ENCODE data around the gene STPG1. TPM values are rescaled to one million over a fixed set of nuclear protein-coding genes. Genes with fewer than 3 reads are reported as not detected.
A peak's percentile ranks its signal among the peaks of the same experiment; 100 is the strongest.

Gene STPG1
- total and polyA plus RNA-seq, 7 donors, result 0.89 to 4.2 (median 1.4) TPM

GRCh38 chr1:24369199-24369598 is 44.4 kb downstream of the STPG1 start:
- Histone ChIP-seq H3K4me3 (no peak overlapping the region), H3K36me3 (ENCODE audit: insufficient read depth in 1 of 2, low read depth in 1 of 2) (no peaks in the 10 kb centered on the region), H3K27me3 (ENCODE audit: insufficient read depth in 3 of 3, low read length in 2 of 3) (no peaks in the 10 kb centered on the region), H3K9me3 (no peaks in the 10 kb centered on the region), H3K4me1 (no peaks in the 10 kb centered on the region), H3K27ac (peak overlapping the region; percentile 56)
- no peak for TF ChIP-seq CTCF (IDR thresholded peaks at IDR 0.05)
- ATAC-seq, result peak; percentile 82 to 89 (median 84)
- DNase-seq, result peak; percentile 73 to 84
- 52 to 90% (median 73%) methylated on average over 4 of the region's 4 CpGs for WGBS, 3 donors
- intact Hi-C loops (cut with DNase I), result no loop called here

DNA sequence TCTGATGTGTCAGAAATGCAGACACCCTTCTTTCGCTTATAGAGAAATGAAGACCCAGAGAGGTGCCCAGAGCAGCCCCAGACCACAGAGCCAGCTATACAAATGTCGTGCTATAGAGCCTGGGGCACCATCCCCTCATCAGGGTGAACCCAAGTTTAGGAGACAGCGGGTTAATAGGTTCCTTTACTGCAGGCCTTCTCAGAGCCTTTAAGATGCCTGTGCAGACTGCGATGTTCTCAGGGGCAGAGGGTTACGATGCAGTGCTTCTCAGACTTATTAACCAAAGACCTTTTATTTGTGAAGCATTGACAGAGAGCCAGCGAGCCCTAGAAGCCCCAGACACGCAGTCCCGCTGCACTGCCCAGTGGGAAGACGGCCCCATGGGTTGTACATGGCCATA is 46.9 kb downstream of the STPG1 start:
- WGBS, 3 donors, result 97 to 98% (median 97%) methylated on average over 9 of the region's 9 CpGs
- no peak for DNase-seq
- no peaks in the 10 kb centered on the region for H3K36me3 ChIP-seq (ENCODE audit: insufficient read depth in 1 of 2, low read depth in 1 of 2)
- ATAC-seq, result no peak
- H3K4me3 ChIP-seq, result no peak overlapping the region
- no peaks in the 10 kb centered on the region for H3K9me3 ChIP-seq
- H3K4me1 ChIP-seq, result no peaks in the 10 kb centered on the region
- intact Hi-C loops (cut with DNase I), result no loop called here
- no peak overlapping the region for H3K27ac ChIP-seq
- no peaks in the 10 kb centered on the region for H3K27me3 ChIP-seq (ENCODE audit: insufficient read depth in 3 of 3, low read length in 2 of 3)
- no peak for TF ChIP-seq CTCF (IDR thresholded peaks at IDR 0.05)

GRCh38 chr1:24364975-24365678 is 48.5 kb downstream of the STPG1 start:
- ATAC-seq, result peak; percentile 73 to 79 (median 75)
- DNase-seq, result peak in 1 of 2 donors; percentile 32
- Histone ChIP-seq H3K27ac (no peak overlapping the region), H3K27me3 (ENCODE audit: insufficient read depth in 3 of 3, low read length in 2 of 3) (no peaks in the 10 kb centered on the region), H3K9me3 (no peaks in the 10 kb centered on the region), H3K4me3 (no peak overlapping the region), H3K36me3 (ENCODE audit: insufficient read depth in 1 of 2, low read depth in 1 of 2) (no peaks in the 10 kb centered on the region), H3K4me1 (no peaks in the 10 kb centered on the region)
- intact Hi-C loops (cut with DNase I), result no loop called here
- no peak for TF ChIP-seq CTCF (IDR thresholded peaks at IDR 0.05)
- WGBS, 3 donors, result 59 to 72% (median 65%) methylated on average over 11 of the region's 11 CpGs

- Histone ChIP-seq H3K4me3 (no peak overlapping the region), H3K27ac (no peak overlapping the region), H3K36me3 (ENCODE audit: insufficient read depth in 1 of 2, low read depth in 1 of 2) (no peaks in the 10 kb centered on the region), H3K27me3 (ENCODE audit: insufficient read depth in 3 of 3, low read length in 2 of 3) (no peaks in the 10 kb centered on the region), H3K9me3 (no peaks in the 10 kb centered on the region), H3K4me1 (no peaks in the 10 kb centered on the region)
- no peak for TF ChIP-seq CTCF (IDR thresholded peaks at IDR 0.05)
- ATAC-seq (no peak), DNase-seq (no peak)
- WGBS, 3 donors, result 34 to 44% (median 41%) methylated on average over 2 of the region's 2 CpGs
- intact Hi-C loops (cut with DNase I), result no loop called here
These were observed 49.0 kb downstream of the STPG1 start for GRCh38 chr1:24364605-24364974.

DNA sequence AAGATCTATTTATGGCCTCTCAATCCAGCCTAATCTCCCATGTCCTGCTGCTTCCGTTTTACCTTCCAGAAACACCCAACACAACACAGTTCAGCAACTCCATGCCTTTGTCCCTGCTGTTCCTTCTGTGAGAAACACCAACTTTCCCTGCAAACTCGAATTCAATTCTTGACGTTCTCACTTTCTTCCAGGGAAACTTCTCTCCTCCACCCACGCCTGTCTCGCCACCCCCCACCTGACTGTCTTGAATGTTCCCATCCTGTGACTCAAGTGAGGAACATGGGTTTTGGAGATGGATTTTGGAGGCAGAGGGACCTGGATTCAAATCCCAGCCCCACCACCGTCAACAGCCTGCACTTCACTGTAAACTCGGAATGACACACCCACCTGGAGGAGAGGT is 49.6 kb downstream of the STPG1 start:
- no peaks in the 10 kb centered on the region for H3K9me3 ChIP-seq
- no peaks in the 10 kb centered on the region for H3K4me1 ChIP-seq
- 89 to 92% (median 91%) methylated on average over 7 of the region's 7 CpGs for WGBS, 3 donors
- intact Hi-C loops (cut with DNase I), result no loop called here
- H3K4me3 ChIP-seq, result no peak overlapping the region
- H3K36me3 ChIP-seq (ENCODE audit: insufficient read depth in 1 of 2, low read depth in 1 of 2), result peaks cover 0 to 5% of the 10 kb centered on the region in 2 donors
- no peaks in the 10 kb centered on the region for H3K27me3 ChIP-seq (ENCODE audit: insufficient read depth in 3 of 3, low read length in 2 of 3)
- no peak overlapping the region for H3K27ac ChIP-seq
- no peak for TF ChIP-seq CTCF (IDR thresholded peaks at IDR 0.05)
- DNase-seq, result no peak
- ATAC-seq, result no peak

Measured in psoas muscle (tissue), 8 donors.